Activated T-helper 9 cell treated with anti-CD3 and anti-CD28 coated beads, Interleukin-2, amount 50 U/mL, for 16 hours (primary cell): Measurements from ENCODE around the gene MAPKAPK3.

Experiments used
- DNase-seq: peaks from one replicate; pipeline ENCODE4 v3.0.0-alpha.2; 2020; ENCODE audit warnings: low read depth

Gene MAPKAPK3

DNA sequence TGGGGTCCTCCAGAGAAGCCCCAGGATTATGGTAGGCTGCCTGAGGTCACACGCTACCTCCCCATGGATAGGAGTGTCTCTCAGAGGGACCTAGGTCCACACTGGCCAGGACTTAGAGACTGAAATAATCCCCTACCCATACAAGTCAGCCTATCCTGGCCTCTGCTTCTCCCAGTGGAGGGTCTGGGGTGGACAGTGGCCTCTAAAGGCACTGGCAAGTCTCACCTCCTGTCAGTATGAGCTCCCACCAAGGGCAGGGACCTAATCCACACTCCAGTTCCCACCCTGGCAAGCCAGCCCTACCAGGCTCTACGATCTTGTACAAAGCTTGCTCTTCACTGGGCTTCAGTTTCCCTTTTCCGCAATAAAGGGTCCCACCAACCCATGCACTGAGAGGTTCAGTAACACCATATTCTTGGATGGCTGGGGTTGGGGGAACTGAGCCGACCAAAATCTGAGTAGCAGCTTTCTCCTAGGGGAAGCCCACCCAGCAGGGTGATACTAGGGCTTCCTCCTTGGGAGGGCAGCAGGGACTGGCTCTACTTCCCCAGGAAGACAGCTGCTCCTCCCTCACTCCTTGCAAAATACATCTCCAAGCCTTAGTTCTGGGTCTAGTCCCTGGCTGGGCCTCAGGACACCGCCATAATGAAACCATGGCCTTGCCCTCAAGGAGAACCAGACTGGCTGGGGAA is 7.7 kb upstream of the MAPKAPK3 start:
- no peak for DNase-seq

DNA sequence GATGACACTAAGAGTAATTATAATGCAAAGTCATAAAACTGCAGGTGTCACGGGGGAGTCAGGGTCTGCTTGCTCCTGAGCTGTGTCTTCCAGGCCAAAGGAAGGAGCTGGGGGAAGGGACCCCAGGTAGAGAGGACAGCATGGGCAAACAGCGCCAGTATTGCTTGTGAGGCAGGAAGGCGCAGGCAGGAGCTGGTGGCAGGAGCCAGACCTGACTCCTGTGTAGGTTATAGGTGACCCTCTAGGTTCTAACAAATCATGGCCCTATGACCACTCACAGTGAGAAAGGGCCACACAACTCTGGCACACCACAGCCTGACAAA is 7.2 kb upstream of the MAPKAPK3 start:
- DNase-seq, result no peak

DNA sequence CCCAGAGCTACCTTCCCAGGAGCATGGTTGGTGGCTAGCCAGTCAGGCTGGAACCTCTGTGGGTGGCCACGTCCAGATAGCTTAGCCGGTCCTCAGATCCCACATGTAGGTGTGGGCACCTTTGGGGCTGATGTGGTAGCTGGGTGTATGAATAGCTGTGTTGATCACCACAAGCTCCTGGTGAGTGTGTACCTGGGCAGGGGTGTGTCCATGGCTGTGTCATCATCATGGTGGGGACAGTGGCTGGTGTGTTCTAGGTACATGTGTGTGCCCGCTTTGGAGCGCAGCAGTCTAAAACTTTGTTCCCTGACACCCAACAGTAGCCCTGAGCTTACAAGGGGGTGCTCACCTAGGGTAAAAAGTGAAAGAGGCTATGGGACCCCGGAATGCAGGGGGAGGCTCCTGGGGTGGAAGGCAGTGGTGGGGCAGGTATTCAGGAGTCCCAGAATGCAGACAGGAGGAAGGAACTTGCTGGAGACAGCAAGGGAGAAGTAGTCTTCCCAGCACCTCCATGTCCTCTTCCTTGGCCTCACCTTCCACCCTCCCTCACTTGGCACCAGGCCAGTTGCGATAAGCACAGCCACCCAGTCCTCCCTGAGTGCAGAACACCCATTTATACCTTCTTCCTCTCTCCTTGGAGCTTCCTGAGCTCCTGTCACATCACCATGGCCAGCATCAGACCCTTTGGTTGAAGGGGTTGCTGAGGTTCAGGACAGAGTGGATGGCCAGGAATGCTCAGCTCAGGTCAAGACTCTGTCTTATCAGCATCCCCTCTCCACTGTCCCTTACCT is 6.6 kb upstream of the MAPKAPK3 start:
- no peak for DNase-seq

DNA sequence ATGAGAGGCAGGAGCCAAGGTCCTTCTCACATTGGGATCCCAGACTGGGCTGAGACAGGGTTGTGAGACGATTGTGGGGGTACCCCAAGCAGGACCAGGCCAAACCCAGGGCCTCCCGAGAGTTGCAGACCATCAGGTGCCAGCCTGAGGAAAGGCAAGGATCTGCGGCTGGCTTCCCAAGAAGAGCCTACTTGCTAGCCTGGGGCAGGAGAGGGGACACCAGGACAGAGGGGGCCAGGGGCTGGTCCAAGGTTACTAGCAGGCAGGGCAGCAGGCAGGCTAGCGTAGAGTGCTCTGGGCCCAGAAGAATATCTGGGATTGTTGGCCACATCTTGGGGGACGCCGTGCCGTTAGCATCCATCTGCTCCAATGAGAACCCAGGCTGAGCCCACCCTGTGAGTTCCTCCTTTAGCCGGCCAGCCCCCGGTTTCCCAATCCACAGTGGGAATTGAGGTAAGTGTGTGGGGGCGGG is 5.9 kb upstream of the MAPKAPK3 start:
- no peak for DNase-seq

DNA sequence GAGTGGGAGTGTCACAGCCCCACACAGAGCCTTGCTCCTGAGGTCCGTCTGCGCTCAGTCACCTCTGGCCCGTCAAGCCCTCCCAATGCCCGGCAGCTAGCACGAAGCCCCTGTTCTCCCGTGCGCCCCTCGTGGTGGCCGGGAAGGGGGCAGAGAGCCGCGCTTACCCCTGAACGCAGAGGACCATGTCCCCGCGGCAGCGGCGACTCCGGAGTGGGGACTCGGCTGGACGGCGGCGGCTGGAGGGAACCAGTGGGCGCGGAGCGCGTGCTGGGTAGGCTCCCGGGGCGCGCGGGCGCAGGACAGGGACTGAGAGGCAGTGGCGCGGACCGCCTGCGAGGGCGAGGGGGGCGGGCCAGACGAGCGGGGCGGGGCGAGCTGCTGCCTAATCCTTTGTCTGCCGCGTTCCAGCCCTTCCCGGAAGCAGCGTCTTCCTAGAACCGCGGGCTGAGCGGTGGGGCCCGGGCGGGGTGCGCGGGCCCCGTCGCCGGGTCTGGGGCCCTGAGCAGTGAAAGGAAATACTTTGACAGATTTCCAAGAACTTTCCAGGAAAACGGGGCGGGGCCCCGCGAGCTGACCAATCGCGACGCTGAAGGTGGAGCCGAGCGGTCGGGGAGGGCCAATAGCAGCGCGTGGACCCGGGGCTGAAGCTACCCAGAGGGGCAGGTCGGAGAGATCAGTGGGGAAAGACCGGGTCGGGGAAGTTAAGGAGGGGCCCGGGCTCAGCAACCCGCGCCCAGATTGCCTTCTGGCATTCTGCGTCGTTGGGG is 5.3 kb upstream of the MAPKAPK3 start, which contains the start of gene CISH:
CISH (minus strand) TSS at position 311 of the 770 bp plus-strand sequence; CDS start at position 187, 124 bp downstream.
- peak; percentile 93 for DNase-seq

DNA sequence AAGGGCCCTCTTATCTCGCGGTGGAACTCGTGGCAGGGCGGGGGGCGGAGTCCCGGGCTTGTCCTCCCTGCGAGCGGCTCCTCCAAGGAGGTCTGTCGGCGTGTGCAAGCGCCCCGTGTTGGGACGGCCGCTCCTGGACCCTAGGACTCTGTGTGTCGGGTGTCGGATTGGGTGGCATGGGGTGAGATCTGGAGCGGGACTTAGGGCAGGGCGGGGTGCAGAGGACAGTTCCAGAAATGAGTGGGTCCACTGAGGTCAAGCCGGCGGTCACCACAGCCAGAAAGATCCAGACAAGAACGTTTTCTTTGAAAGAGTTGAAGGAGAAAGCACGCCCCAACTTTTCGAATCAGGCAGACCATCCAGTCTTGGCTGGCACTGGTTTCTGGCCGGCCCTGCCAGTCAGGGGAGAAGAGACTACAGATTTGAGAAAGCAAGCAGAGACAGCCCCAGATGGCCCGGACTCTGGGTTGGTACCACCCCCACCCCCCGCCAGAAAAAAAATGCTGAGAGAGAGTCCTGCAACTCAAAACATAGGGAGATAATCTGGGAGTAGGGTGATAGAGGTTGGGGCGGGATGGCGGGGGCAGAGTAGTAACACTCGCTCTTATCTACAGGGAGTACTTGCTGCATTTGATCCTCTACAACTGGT is 4.6 kb upstream of the MAPKAPK3 start:
- no peak for DNase-seq

DNA sequence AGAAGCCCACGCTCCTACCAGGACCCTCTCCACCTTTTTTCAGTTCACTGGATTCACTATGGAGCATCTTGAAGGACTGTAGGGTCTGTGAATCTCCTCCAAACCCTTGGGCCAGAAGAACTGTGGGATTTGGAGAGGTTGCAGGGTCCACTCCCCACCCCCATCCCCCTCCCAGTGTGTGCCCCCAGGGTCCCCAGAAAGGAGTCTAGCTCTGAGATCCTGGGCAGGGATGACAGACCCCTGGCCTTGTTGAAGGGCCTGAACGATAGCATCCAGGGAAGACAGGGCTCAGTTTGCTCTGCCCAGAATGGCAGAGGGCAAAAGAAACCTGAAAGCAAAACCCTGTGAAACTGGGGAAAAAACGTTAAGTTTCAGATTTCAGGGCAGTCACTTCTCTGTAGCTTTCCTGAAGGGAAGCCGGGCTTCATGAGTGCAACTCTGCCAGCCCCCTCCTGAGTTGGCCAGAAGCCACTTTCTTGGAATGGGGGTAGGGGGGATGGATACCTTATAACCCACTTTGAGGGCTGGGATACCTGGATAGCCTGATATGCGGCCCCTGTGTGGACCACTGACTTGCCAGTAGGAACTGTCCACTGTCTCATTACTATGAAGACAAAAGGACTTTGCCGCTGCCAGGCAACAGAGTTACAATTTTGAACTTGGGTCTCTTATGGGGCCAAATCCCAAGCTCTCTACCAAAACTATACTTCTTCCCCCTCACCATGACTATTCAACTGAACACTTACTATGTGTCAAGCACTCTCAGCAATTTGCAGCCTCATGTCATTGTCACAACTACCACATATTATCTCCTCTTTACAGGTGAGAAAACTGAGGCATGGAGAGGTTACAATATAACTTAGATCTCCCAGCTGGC is 3.7 kb upstream of the MAPKAPK3 start:
- DNase-seq, result no peak

DNA sequence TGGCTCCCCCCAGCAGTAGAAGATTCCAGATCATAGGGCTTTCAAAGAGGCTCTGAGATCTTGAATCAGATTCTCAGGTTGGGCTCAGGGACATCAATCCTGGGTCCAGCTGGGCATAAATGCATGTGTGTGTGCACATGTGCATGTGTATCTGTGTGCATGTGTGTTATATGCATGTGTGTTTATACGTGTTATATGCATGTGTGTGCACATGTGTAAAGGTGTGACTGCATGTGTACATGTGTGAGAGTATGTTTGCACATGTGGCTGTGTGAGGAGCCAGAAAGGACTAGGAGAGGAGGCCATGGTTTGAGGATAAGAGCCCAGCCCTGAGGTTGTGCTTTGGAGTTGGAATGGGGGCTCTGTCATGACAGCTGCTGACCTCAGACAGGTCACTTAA is 1.8 kb upstream of the MAPKAPK3 start:
- DNase-seq, result no peak

DNA sequence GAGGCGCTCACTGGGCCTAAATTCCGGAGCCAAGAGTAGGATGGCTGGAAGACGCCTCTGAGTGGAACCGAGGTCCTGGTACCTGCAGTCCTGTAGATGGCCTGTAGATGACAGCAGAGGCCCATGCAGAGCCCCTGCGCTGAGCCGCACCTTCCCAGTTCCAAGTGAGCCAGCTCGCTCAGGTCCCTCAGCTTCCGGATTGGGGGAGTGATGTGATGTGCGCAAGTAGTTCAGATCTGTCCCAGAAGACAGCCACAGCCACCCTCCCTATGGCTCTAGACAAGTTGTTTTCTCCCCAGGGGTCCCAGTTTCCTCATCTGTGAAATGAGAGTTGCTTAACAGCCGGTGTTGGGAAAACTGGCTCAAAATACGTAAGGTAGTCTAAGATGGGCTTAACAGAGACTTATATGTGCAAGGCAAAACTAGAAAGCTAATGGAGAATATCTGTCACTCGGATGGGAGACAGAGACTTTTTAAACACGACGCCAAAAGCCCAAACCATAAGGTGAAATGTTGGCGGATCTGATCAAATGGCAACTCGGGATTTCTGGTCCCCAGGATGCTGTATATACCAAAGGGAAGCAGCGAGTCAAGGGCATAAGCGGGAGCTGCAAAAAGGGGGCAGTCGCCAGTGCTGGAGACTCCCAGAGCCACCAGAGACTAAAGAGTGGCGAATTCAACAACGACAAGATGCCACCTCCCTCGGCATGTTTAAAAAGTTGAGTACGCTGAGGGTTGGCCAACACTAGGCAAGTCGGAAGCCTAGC is 765 bp upstream of the MAPKAPK3 start:
- DNase-seq, result peak; percentile 71

DNA sequence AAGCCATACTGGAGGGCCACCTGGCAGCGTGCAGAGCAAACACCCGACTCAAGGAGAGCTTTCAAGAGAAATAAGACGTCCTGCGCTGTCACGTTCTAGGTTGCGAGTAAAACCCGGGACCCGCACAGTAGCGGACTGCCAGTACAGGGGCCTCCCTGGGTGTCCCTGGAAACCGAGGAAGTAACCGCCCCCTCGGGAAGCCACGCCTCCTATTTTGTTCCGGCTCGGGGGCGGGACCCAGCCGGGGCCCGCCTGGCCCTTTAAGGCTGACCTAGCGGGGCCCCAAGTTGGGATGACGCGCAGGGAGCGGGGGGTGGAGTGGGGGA is 218 bp upstream of the MAPKAPK3 start:
- peak; percentile 89 for DNase-seq

DNA sequence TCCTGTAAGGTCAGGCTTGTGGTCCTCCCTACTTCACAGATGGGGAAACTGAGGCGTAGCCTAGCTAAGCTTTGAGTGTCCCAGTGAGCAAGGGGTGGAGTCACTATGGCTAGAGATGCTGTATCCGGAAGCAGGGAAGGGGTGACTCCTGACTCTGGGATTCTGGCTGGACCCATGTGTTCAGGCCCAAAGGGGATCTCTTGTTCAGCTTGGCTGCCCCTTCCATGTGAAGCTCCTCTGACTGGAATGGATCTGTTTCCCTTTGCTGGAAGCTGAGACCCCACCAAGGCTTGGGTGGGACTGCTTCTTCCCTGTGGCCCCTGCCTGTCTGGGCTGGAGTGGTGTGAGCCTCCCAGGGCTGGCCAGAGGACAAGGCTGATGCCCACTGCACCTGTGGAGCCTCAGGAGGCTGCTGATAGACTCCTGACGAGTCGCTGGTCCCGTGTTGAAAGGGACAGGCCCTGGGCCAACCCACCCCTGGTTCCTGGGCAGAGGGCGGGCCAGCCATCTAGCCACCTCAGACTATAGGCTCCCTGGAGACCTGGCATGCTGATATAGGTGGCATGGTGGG is 1.0 kb downstream of the MAPKAPK3 start:
- no peak for DNase-seq

DNA sequence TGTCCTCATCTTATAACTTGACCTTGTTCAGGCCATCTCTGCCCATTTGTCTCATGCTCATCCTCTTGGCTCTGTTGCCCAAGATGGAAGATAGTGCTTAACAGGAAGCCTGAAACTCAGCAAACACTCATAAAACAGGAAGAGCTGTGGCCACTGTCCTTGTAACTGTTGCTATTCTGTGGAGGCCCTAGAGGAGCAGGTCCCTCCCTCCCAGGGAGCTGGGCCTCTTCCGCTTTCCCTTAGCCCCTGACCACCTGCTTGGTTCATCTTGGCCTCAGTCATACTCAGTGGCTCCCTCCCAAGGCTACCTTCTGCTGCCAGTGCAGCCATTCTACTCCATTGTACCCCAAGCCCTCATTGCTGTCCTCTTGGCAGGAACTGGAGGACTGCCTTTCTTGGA is 3.5 kb downstream of the MAPKAPK3 start:
- no peak for DNase-seq

DNA sequence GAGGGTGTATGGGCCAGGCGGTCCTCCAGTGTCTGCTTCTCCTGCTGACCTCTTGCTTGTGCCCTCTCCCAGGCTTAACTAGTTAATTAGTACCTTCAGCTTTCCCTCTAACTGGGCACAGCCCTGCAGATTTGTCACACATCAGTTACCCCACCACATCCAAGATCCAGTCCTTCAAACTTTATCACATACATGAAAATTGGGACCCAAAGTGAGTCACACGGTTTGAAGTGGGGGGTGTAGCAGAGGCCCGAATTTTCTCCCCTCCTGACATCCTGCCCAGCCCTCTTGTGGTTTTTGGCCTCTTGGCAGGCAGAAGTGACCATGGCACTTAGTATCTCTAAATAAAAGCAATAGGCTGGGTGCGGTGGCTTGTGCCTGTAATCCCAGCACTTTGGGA is 3.9 kb downstream of the MAPKAPK3 start:
- DNase-seq, result no peak

DNA sequence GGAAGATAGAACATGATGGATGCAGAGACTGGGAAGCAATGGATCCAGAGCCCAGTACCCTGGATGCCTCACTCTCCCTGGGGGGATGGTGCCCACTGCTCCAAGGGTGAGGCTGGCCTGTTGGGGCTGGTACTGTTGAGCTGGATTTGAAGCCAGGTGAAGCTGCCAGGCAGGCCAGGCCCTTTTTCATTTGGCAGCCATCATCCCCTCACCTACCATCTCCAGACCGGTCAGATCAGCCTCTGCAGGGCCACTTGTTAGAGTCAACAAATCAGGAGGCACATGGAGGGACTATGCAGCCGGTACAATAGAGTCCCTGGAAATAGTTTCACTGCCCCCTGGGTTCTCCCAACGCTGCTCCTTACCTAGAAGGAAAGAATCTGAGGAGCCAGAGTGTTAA is 5.9 kb downstream of the MAPKAPK3 start:
- no peak for DNase-seq

DNA sequence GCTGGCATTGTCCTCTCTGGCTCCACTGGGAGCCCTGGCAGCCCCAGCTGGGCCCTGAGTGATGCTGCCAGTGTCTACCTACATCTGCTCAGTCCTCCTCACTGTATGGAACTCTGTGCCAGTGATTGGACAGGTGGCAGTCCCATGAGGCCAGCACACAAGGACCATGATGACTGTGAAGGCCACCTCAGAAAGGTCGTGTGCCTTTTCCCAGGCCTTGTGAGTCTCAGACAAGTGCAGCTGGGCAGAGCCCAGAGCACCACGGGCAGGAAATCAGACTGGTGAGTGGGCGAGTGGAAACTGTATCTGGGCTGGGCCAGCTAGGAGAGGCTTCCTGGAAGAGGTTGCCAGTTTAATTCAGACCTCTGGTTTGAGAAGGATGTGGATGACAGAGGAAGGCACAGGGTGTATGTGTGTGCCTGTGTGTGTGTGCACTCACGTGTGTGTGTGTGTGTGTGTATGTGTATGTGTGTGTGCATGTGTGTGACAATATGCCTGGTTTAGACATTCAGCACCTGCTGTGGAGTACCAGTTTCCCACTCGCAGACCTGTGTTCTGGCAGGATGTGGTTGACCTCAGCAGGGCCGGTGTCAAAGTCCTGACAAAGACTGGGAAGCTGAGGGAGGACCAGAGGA is 7.0 kb downstream of the MAPKAPK3 start:
- DNase-seq, result no peak

DNA sequence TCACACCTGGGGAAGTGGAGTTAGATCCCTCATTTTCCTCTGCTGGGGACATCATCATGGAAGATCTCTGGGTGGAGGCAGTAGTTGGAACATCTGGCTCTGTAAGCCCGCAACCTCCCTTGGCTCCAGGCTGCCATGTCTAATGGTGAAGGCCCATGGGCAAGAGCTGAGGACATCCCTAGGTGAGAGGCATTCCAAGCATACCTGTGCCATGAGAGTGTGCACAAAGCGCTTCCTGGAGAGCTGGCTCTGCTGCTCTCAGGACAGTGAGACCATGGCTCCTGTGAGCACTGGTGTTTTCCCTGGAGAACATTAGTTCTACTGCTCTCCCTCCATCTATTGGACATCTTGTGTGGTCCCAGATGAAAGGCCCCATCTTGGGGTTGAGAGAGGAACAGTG is 7.7 kb downstream of the MAPKAPK3 start:
- DNase-seq, result no peak

DNA sequence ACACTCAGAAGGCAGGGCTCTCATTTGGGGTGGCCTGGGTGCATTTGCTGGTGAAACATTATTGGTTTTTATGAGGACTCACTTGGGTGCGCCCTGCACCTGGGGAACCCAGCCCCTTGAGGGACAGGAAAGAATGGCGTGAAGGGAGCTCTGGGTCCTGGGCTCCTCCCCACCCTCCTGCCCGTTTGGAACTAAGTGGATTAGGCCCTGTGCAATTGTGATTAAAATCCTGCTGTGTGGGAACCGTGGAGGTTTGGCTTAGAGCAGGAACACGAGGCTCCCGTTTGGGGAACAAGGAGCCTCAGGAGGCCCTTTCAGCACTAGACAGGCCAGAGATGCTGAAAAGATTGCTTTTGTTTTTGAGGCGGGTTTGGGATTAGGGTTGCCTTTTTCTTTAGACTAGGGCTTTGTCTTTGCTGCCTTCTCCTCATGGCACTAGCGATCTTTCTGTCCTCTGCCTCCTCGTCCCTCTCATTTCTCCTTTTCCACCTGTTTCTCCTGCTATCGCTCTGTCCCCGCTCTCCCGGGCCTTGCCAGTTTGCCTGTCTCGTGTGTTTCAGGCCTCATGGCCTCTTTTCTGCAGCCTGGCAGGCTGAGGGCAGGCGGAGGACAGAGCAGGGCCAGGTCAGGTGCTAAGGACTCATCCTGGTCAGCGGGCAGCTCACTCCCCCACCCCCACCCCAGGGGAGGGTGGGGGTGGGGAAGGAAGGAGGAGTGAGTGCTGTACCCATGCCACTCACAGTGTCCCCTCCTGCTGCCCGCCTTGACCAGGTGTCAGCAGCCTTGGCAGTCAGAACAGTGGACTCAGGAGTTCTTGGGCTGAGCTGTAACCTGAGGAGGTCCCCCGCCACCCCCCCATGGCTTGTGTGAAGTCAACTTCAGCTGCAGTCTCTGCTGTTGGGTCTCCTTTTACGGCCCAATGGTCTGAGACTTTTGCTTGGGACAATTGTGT is 8.6 kb downstream of the MAPKAPK3 start:
- no peak for DNase-seq

DNA sequence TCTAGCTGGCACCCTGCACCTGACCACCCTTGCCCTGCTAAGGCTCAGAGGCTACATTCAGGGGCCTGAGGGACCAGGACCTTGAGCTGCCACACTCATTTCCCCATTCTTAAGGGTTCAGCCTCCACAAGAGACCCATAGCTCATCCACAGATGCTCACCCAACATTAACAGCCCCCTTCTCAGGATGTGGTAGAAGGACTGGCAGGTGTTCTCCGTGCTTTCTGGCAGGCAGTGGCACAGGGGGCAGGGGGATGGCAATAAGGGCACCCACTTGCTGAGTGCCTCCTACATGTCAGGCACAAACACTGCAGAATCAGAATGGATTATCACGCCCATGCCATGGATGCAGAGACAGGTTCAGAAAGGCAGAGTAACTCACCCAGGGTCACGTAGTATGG is 9.4 kb downstream of the MAPKAPK3 start:
- DNase-seq, result no peak
